Gastrocnemius medialis (tissue), 4 donors: Measurements from ENCODE around the gene RPS6KA2. TPM values are rescaled to one million over a fixed set of nuclear protein-coding genes. Genes with fewer than 3 reads are reported as not detected.

Experiments
- ATAC-seq, 2 donors: fragments of 150-250 bp; one replicate each; pipeline ENCODE4 v1.9.1; 2016
- DNase-seq, 2 donors: peaks; one replicate each; pipeline ENCODE4 v3.0.0-alpha.2; 2019
- H3K27ac ChIP-seq, 4 donors: fragments of 200-600 bp; sonication (generic); 1 replicate in 1 of 4; 2 replicates in 3 of 4; pipeline ENCODE4 v1.5.1; 2016 to 2018; ENCODE audit warnings: mild to moderate bottlenecking in 2 of 4, moderate library complexity in 1 of 4
- H3K27me3 ChIP-seq, 3 donors: fragments of 200-600 bp; sonication (generic) in 2 of 3; 1 replicate in 1 of 3; 2 replicates in 2 of 3; pipeline versions ENCODE4 v1.5.1 to v1.6.0; 2016 to 2019; ENCODE audit warnings: mild to moderate bottlenecking in 1 of 3, moderate library complexity in 1 of 3
- H3K36me3 ChIP-seq, 2 donors: fragments of 200-600 bp; sonication (generic) in 1 of 2; one replicate each; pipeline ENCODE4 v1.5.1; 2017 to 2018
- H3K4me1 ChIP-seq, 2 donors: fragments of 200-600 bp; sonication (generic) in 1 of 2; one replicate each; pipeline ENCODE4 v1.5.1; 2016 to 2017; ENCODE audit warnings: mild to moderate bottlenecking in 2 of 2
- H3K4me3 ChIP-seq, 4 donors: fragments of 200-600 bp; sonication (generic) in 3 of 4; 1 replicate in 1 of 4; 2 replicates in 3 of 4; pipeline ENCODE4 v1.5.1; 2016 to 2019; ENCODE audit warnings: mild to moderate bottlenecking in 2 of 4
- H3K9me3 ChIP-seq, 3 donors: fragments of 200-600 bp; sonication (generic) in 2 of 3; 1 replicate in 1 of 3; 2 replicates in 2 of 3; pipeline ENCODE4 v1.5.1; 2016 to 2019
- CTCF ChIP-seq, 5 experiments: fragments of 450-650 bp in 3 of 5; fragments of 200-600 bp in 2 of 5; sonication (generic) in 2 of 5; IDR thresholded peaks in 4 of 5; conservative IDR thresholded peaks in 1 of 5; 1 replicate in 4 of 5; 2 replicates in 1 of 5; pipeline ENCODE4 v1.5.1; 2016 to 2019; ENCODE audit warnings: antibody characterized with exemption in 5 of 5, mild to moderate bottlenecking in 3 of 5, moderate library complexity in 3 of 5
- POLR2A ChIP-seq, 2 donors: fragments of 450-650 bp; IDR thresholded peaks; one replicate each; pipeline ENCODE4 v1.6.1; 2017; ENCODE audit warnings: antibody characterized with exemption in 2 of 2, mild to moderate bottlenecking in 2 of 2, moderate library complexity in 2 of 2
- in situ Hi-C, 4 donors: fragments of 200-750 bp; cut with MboI; loops; one replicate each; pipeline versions ENCODE4 v1.15.0 to v1.8.0; 2017; ENCODE audit warnings: low sequenced_read_pairs in 4 of 4
- intact Hi-C: fragments of 100-400 bp; cut with DNase I; formaldehyde crosslinking; loops from one replicate; pipeline ENCODE4 v1.15.1; 2023; ENCODE audit warnings: low total_unique reads
- total RNA-seq, 4 donors: library from RNA; depleted of rRNA; stranded (reverse); fragments of >200 nt; gene quantifications; one replicate each; pipeline versions ENCODE4 v1.1.0 to v1.2.3, GENCODE V29; 2016

Gene RPS6KA2
- total RNA-seq, 4 donors from 2014 or later, result 18.7 to 35.7 (median 27.4) TPM

GRCh38 chr6:166627875-166628801, 1.1 kb upstream of the RPS6KA2 start:
- H3K27ac ChIP-seq, result peak overlapping the region; percentile 91 to 97 (median 96)
- H3K27me3 ChIP-seq, result no peaks in the 10 kb centered on the region
- H3K4me1 ChIP-seq, result peaks cover 33 to 45% of the 10 kb centered on the region in 2 donors
- no peak for TF ChIP-seq POLR2A (IDR thresholded peaks at IDR 0.05)
- TF ChIP-seq CTCF (IDR thresholded peaks at IDR 0.05 in 4 of 5, conservative IDR thresholded peaks at IDR 0.05 in 1 of 5), result no peak
- no peaks in the 10 kb centered on the region for H3K9me3 ChIP-seq
- in situ Hi-C loops (loop anchor here in 1 of 4 donors (10.0 kb wide), 1 partner anchor 53 kb away; no protein-coding TSS in a partner anchor), intact Hi-C loops (loop anchor here (1.0 to 2.0 kb wide), 4 partner anchors 53 to 245 kb away; partner anchors contain the start of gene MPC1)
- H3K36me3 ChIP-seq, result no peaks in the 10 kb centered on the region
- peak overlapping the region; percentile 62 to 80 (median 69) for H3K4me3 ChIP-seq
- DNase-seq (peak; percentile 49 to 58), ATAC-seq (peak; percentile 24 to 51)

- Histone ChIP-seq H3K36me3 (no peaks in the 10 kb centered on the region), H3K4me3 (peak overlapping the region; percentile 70 to 81 (median 73)), H3K27ac (peak overlapping the region; percentile 72 to 89 (median 80)), H3K4me1 (peaks cover 34 to 60% of the 10 kb centered on the region in 2 donors), H3K9me3 (no peaks in the 10 kb centered on the region), H3K27me3 (no peaks in the 10 kb centered on the region)
- DNase-seq (no peak), ATAC-seq (peak; percentile 6 to 11)
- intact Hi-C loops (loop anchor here (1.0 to 2.0 kb wide), 4 partner anchors 52 to 244 kb away; partner anchors contain the start of gene MPC1), in situ Hi-C loops (loop anchor here in 1 of 4 donors (10.0 kb wide), 1 partner anchor 52 kb away; no protein-coding TSS in a partner anchor)
- TF ChIP-seq POLR2A (IDR thresholded peaks at IDR 0.05), result no peak
- no peak for TF ChIP-seq CTCF (IDR thresholded peaks at IDR 0.05 in 4 of 5, conservative IDR thresholded peaks at IDR 0.05 in 1 of 5)
These were observed 646 bp downstream of the RPS6KA2 start for GRCh38 chr6:166626177-166627032.

GRCh38 chr6:166625356-166625755, 1.7 kb downstream of the RPS6KA2 start:
- ATAC-seq, result no peak
- peak overlapping the region; percentile 70 to 81 (median 73) for H3K4me3 ChIP-seq
- intact Hi-C loops (no loop called here), in situ Hi-C loops (loop anchor here in 1 of 4 donors (10.0 kb wide), 1 partner anchor 51 kb away; no protein-coding TSS in a partner anchor)
- DNase-seq, result no peak
- TF ChIP-seq CTCF (IDR thresholded peaks at IDR 0.05 in 4 of 5, conservative IDR thresholded peaks at IDR 0.05 in 1 of 5), result no peak
- H3K36me3 ChIP-seq, result no peaks in the 10 kb centered on the region
- H3K27ac ChIP-seq, result peak overlapping the region; percentile 72 to 89 (median 80)
- H3K9me3 ChIP-seq, result no peaks in the 10 kb centered on the region
- H3K4me1 ChIP-seq, result peaks cover 37 to 65% of the 10 kb centered on the region in 2 donors
- no peaks in the 10 kb centered on the region for H3K27me3 ChIP-seq

- DNase-seq, result peak; percentile 58 to 71
- Histone ChIP-seq H3K27ac (peak overlapping the region; percentile 29 to 89 (median 80)), H3K4me3 (peak overlapping the region in 1 of 4 donors; percentile 7)
These were observed 2.8 kb downstream of the RPS6KA2 start for GRCh38 chr6:166624275-166624674.

More at GRCh38 chr6:166624275-166624674, 2.8 kb downstream of the RPS6KA2 start:
- peak in 1 of 2 donors; percentile 22 for ATAC-seq
- intact Hi-C loops (no loop called here), in situ Hi-C loops (loop anchor here in 1 of 4 donors (10.0 kb wide), 1 partner anchor 49 kb away; no protein-coding TSS in a partner anchor)
- Histone ChIP-seq H3K9me3 (no peaks in the 10 kb centered on the region), H3K27me3 (no peaks in the 10 kb centered on the region), H3K4me1 (peaks cover 44 to 71% of the 10 kb centered on the region in 2 donors), H3K36me3 (no peaks in the 10 kb centered on the region)
- TF ChIP-seq CTCF (IDR thresholded peaks at IDR 0.05 in 4 of 5, conservative IDR thresholded peaks at IDR 0.05 in 1 of 5), result no peak
- TF ChIP-seq POLR2A (IDR thresholded peaks at IDR 0.05), result peak; percentile 20 to 23
